Body of pancreas (tissue), 4 donors: ENCODE results near the gene SPAG9.

Experiments used
- POLR2A ChIP-seq, 3 donors: fragments of 450-650 bp; IDR thresholded peaks; one replicate each; pipeline ENCODE4 v1.6.1; 2016; ENCODE audit warnings: antibody characterized with exemption in 3 of 3, mild to moderate bottlenecking in 2 of 3
- TF ChIP-seq, protein P1 (sequence below), 7 experiments: fragments of 450-650 bp in 4 of 7; fragments of 200-600 bp in 3 of 7; sonication (generic) in 3 of 7; IDR thresholded peaks; one replicate each; pipeline ENCODE4 v1.5.1; 2016 to 2019; ENCODE audit warnings: antibody characterized with exemption in 7 of 7

DNA sequence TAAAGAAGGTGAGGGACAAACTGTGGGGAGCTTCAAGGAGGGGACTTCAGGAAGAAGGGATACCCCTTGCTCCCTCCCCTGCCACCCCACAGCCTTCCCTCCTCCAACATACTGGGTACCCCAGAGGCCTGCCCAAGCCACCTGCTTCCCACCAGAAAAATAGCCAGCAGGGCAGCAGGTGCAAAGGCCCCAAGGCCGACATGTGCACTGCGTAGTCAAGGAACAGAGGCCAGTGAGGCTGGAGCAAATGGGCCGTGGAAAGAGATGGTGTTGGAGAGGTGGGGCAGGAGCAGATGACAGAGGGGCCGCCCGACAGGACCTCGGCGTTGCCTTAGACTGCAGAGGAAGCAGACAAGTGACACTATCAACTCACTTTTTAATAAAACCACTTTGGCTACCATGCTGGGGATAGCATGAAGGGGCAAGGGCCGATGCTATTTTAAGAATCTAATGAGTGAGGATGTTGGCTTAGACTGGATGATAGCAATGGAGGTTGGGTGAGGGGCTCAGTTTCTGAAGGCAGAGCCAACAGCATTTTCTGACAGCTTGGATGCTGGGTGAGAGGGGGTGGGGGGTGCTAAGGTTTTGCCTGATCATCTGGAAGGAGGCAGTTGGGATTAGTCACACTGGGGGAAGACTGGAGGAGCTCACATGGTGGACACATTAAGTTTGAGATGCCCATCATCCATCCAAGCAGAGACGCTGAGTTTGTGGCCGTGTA lies 181.7 kb downstream of the SPAG9 start:
- TF ChIP-seq, protein P1, sequence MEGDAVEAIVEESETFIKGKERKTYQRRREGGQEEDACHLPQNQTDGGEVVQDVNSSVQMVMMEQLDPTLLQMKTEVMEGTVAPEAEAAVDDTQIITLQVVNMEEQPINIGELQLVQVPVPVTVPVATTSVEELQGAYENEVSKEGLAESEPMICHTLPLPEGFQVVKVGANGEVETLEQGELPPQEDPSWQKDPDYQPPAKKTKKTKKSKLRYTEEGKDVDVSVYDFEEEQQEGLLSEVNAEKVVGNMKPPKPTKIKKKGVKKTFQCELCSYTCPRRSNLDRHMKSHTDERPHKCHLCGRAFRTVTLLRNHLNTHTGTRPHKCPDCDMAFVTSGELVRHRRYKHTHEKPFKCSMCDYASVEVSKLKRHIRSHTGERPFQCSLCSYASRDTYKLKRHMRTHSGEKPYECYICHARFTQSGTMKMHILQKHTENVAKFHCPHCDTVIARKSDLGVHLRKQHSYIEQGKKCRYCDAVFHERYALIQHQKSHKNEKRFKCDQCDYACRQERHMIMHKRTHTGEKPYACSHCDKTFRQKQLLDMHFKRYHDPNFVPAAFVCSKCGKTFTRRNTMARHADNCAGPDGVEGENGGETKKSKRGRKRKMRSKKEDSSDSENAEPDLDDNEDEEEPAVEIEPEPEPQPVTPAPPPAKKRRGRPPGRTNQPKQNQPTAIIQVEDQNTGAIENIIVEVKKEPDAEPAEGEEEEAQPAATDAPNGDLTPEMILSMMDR (IDR thresholded peaks at IDR 0.05), result no peak
- no peak for TF ChIP-seq POLR2A (IDR thresholded peaks at IDR 0.05)
